ENCODE data around the gene IL5. TPM values are rescaled to one million over a fixed set of nuclear protein-coding genes. Genes with fewer than 3 reads are reported as not detected.

IL5 gene
- total and polyA plus RNA-seq, 10 donors = not detected

GRCh38 chr5:132496191-132496630 is 47.1 kb downstream of the IL5 start:
- Histone ChIP-seq H3K36me3 (no peaks in the 10 kb centered on the region), H3K4me3 (peak overlapping the region; percentile 39 to 90 (median 75)), H3K9me3 (no peaks in the 10 kb centered on the region), H3K27me3 (replicated peaks in 1 of 7) (no peaks in the 10 kb centered on the region), H3K4me1 (peaks cover 36 to 99% (median 78%) of the 10 kb centered on the region in 6 donors), H3K27ac (peak overlapping the region; percentile 90 to 100 (median 98))
- WGBS, 5 donors = 0 to 2% (median 0%) methylated on average over 10 to 18 of the region's 18 CpGs
- peak; percentile 100 for DNase-seq
- TF ChIP-seq POLR2AphosphoS5 (IDR thresholded peaks at IDR 0.05) (peak; percentile 60 to 72 (median 70)), CTCF (IDR thresholded peaks at IDR 0.05 in 8 of 11, conservative IDR thresholded peaks at IDR 0.05 in 3 of 11) (peak in 3 of 11 experiments; percentile 4 to 40 (median 14)), POLR2A (IDR thresholded peaks at IDR 0.05) (peak in 1 of 3 donors; percentile 38)
- intact Hi-C loops (cut with DNase I; ENCODE audit: low total_unique reads) = no loop called here

GRCh38 chr5:132495667-132496190 is 47.6 kb downstream of the IL5 start:
- DNase-seq = peak; percentile 97
- Histone ChIP-seq H3K27me3 (replicated peaks in 1 of 7) (no peaks in the 10 kb centered on the region), H3K9me3 (no peaks in the 10 kb centered on the region), H3K4me3 (peak overlapping the region; percentile 39 to 90 (median 75)), H3K27ac (peak overlapping the region; percentile 90 to 100 (median 98)), H3K36me3 (no peaks in the 10 kb centered on the region), H3K4me1 (peaks cover 32 to 97% (median 76%) of the 10 kb centered on the region in 6 donors)
- WGBS, 5 donors = 0 to 1% (median 0%) methylated on average over 7 to 30 of the region's 30 CpGs
- intact Hi-C loops (cut with DNase I; ENCODE audit: low total_unique reads) = no loop called here
- TF ChIP-seq CTCF (IDR thresholded peaks at IDR 0.05 in 8 of 11, conservative IDR thresholded peaks at IDR 0.05 in 3 of 11) = peak in 2 of 11 experiments; percentile 6 to 19
- peak in 2 of 3 donors; percentile 81 to 87 for TF ChIP-seq POLR2AphosphoS5 (IDR thresholded peaks at IDR 0.05)
- TF ChIP-seq POLR2A (IDR thresholded peaks at IDR 0.05) = peak in 1 of 3 donors; percentile 56

- Histone ChIP-seq H3K4me3 (no peak overlapping the region), H3K27me3 (replicated peaks in 1 of 7) (no peaks in the 10 kb centered on the region), H3K27ac (peak overlapping the region; percentile 90 to 100 (median 98)), H3K36me3 (peaks cover 0 to 8% (median 3%) of the 10 kb centered on the region in 6 donors), H3K4me1 (peaks cover 32 to 90% (median 70%) of the 10 kb centered on the region in 6 donors), H3K9me3 (no peaks in the 10 kb centered on the region)
- 91 to 97% (median 94%) methylated on average over 2 of the region's 2 CpGs for WGBS, 5 donors
- intact Hi-C loops (cut with DNase I; ENCODE audit: low total_unique reads) = loop anchor here (5.0 kb wide), 1 partner anchor 82 kb away; no protein-coding TSS in a partner anchor
- DNase-seq = no peak
- TF ChIP-seq CTCF (IDR thresholded peaks at IDR 0.05 in 8 of 11, conservative IDR thresholded peaks at IDR 0.05 in 3 of 11) = no peak
- TF ChIP-seq POLR2A (IDR thresholded peaks at IDR 0.05) = no peak
- no peak for TF ChIP-seq POLR2AphosphoS5 (IDR thresholded peaks at IDR 0.05)
Measured at GRCh38 chr5:132493821-132494220, 49.5 kb downstream of the IL5 start.

- H3K27ac ChIP-seq = peak overlapping the region; percentile 90 to 100 (median 98)
- no peak overlapping the region for H3K4me3 ChIP-seq
- no peak for DNase-seq
- WGBS, 5 donors = 93 to 98% (median 95%) methylated on average over 4 of the region's 4 CpGs
- TF ChIP-seq POLR2A (IDR thresholded peaks at IDR 0.05) = no peak
- no peak for TF ChIP-seq POLR2AphosphoS5 (IDR thresholded peaks at IDR 0.05)
- no peak for TF ChIP-seq CTCF (IDR thresholded peaks at IDR 0.05 in 8 of 11, conservative IDR thresholded peaks at IDR 0.05 in 3 of 11)
- H3K4me1 ChIP-seq = peaks cover 34 to 90% (median 74%) of the 10 kb centered on the region in 6 donors
- no peaks in the 10 kb centered on the region for H3K27me3 ChIP-seq (replicated peaks in 1 of 7)
- no peaks in the 10 kb centered on the region for H3K9me3 ChIP-seq
- intact Hi-C loops (cut with DNase I; ENCODE audit: low total_unique reads) = loop anchor here (5.0 kb wide), 1 partner anchor 81 kb away; no protein-coding TSS in a partner anchor
- H3K36me3 ChIP-seq = peaks cover 0 to 14% (median 9%) of the 10 kb centered on the region in 6 donors
Measured at GRCh38 chr5:132493241-132493640, 50.1 kb downstream of the IL5 start.

Data from spleen (tissue), 11 donors.